ENCODE data around the gene PLAC8. TPM values are rescaled to one million over a fixed set of nuclear protein-coding genes. Genes with fewer than 3 reads are reported as not detected.
"Not testable (repeated sequence)": the region's sequence is repeated elsewhere in the genome, so short reads cannot be mapped to it uniquely, and the experiment has no call there.

The PLAC8 gene
- total RNA-seq, 1 donor from 2014 or later, result 0.40 TPM

GRCh38 chr4:83149865-83150652 is 35.5 kb upstream of the PLAC8 start:
- Mint-ChIP-seq H3K4me1 (no peaks in the 10 kb centered on the region), H3K4me3 (no peak overlapping the region), H3K36me3 (ENCODE audit: low read depth) (no peaks in the 10 kb centered on the region), H3K27me3 (ENCODE audit: low read depth) (no peaks in the 10 kb centered on the region), H3K27ac (ENCODE audit: unreplicated experiment) (no peak overlapping the region), H3K9me3 (no peaks in the 10 kb centered on the region)
- no peak for TF ChIP-seq CTCF (conservative IDR thresholded peaks at IDR 0.05)
- no peak for DNase-seq (ENCODE audit: low read depth, low spot score)

GRCh38 chr4:83146841-83147240 is 32.3 kb upstream of the PLAC8 start:
- Mint-ChIP-seq H3K27me3 (ENCODE audit: low read depth) (no peaks in the 10 kb centered on the region), H3K4me1 (no peaks in the 10 kb centered on the region), H3K4me3 (no peak overlapping the region), H3K36me3 (ENCODE audit: low read depth) (no peaks in the 10 kb centered on the region), H3K27ac (ENCODE audit: unreplicated experiment) (no peak overlapping the region), H3K9me3 (no peaks in the 10 kb centered on the region)
- TF ChIP-seq CTCF (conservative IDR thresholded peaks at IDR 0.05), result no peak
- DNase-seq (ENCODE audit: low read depth, low spot score), result no peak

GRCh38 chr4:83145776-83146175 is 31.2 kb upstream of the PLAC8 start:
- not testable (repeated sequence) for H3K4me1 Mint-ChIP-seq; H3K4me3 Mint-ChIP-seq; H3K27me3 Mint-ChIP-seq (ENCODE audit: low read depth); H3K27ac Mint-ChIP-seq (ENCODE audit: unreplicated experiment); DNase-seq (ENCODE audit: low read depth, low spot score); H3K9me3 Mint-ChIP-seq; H3K36me3 Mint-ChIP-seq (ENCODE audit: low read depth)

GRCh38 chr4:83139514-83140156 is 25.1 kb upstream of the PLAC8 start:
- peaks cover 22% of the 10 kb centered on the region for H3K9me3 Mint-ChIP-seq
- no peak for TF ChIP-seq CTCF (conservative IDR thresholded peaks at IDR 0.05)
- no peak overlapping the region for H3K27ac Mint-ChIP-seq (ENCODE audit: unreplicated experiment)
- no peaks in the 10 kb centered on the region for H3K4me1 Mint-ChIP-seq
- H3K36me3 Mint-ChIP-seq (ENCODE audit: low read depth), result peaks cover 17% of the 10 kb centered on the region
- DNase-seq (ENCODE audit: low read depth, low spot score), result no peak
- no peaks in the 10 kb centered on the region for H3K27me3 Mint-ChIP-seq (ENCODE audit: low read depth)
- no peak overlapping the region for H3K4me3 Mint-ChIP-seq

- Mint-ChIP-seq H3K27me3 (ENCODE audit: low read depth) (no peaks in the 10 kb centered on the region), H3K27ac (ENCODE audit: unreplicated experiment) (no peak overlapping the region), H3K4me3 (no peak overlapping the region), H3K4me1 (no peaks in the 10 kb centered on the region), H3K9me3 (peaks cover 23% of the 10 kb centered on the region), H3K36me3 (ENCODE audit: low read depth) (peaks cover 17% of the 10 kb centered on the region)
- TF ChIP-seq CTCF (conservative IDR thresholded peaks at IDR 0.05), result no peak
- DNase-seq (ENCODE audit: low read depth, low spot score), result no peak
Observed at GRCh38 chr4:83138946-83139345, 24.4 kb upstream of the PLAC8 start.

GRCh38 chr4:83132065-83132464 is 17.5 kb upstream of the PLAC8 start:
- Mint-ChIP-seq H3K9me3 (peaks cover 16% of the 10 kb centered on the region), H3K36me3 (ENCODE audit: low read depth) (peaks cover 9% of the 10 kb centered on the region), H3K27ac (ENCODE audit: unreplicated experiment) (no peak overlapping the region), H3K4me3 (no peak overlapping the region), H3K27me3 (ENCODE audit: low read depth) (no peaks in the 10 kb centered on the region), H3K4me1 (no peaks in the 10 kb centered on the region)
- TF ChIP-seq CTCF (conservative IDR thresholded peaks at IDR 0.05), result no peak
- DNase-seq (ENCODE audit: low read depth, low spot score), result no peak
